C4-2B (cell line): ENCODE data around the gene CSGALNACT2.

Experiments
- CTCF ChIP-seq: fragments of 450-650 bp; conservative IDR thresholded peaks from 2 replicates; pipeline ENCODE4 v1.5.1; 2017; ENCODE audit warnings: mild to moderate bottlenecking
- ZFX ChIP-seq: fragments of 450-650 bp; IDR thresholded peaks from 2 replicates; pipeline ENCODE4 v1.6.1; 2017

DNA sequence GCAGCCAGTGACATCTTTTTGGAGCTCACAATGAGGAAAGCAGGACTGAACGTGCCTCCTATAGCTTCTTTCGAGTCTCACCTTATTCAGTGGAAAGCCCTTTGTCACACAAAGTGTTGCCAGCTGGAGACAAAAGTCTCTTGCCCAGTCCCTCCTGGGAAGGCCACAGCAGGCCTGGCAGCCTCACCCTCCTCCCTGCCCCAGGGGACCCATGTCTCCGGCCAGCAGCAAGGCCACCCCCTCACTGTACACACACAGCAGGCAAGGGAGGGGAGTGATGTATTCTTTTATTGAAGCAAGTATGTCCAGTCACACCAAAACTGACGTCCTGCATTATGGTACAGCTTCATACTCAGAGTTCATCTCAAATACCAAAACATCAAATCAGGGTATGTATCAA, 56.0 kb downstream of the CSGALNACT2 start:
- TF ChIP-seq CTCF (no peak), ZFX (no peak)
